ENCODE measurements around the gene GGT6.

GRCh38 chr17:4551141-4551540 lies 9.2 kb downstream of the GGT6 start:
- TF ChIP-seq CTCF (IDR thresholded peaks at IDR 0.05) (no peak), POLR2A (IDR thresholded peaks at IDR 0.05) (no peak)
